Mammary epithelial cell (primary cell): ENCODE data around the gene PLD6.

Experiments
- CTCF ChIP-seq, 2 donors: IDR thresholded peaks in 1 of 2; conservative IDR thresholded peaks in 1 of 2; 2 replicates each; pipeline ENCODE4 v1.5.1; 2011 to 2012; ENCODE audit warnings: inconsistent platforms in 2 of 2, low read length in 2 of 2, mild to moderate bottlenecking in 2 of 2, control low read depth in 1 of 2, low read depth in 1 of 2; ENCODE audit not compliant: insufficient read depth in 1 of 2; ENCODE audit errors: extremely low read depth in 1 of 2
- EZH2 ChIP-seq: IDR thresholded peaks from 2 replicates; pipeline ENCODE4 v1.6.1; 2012; ENCODE audit warnings: low read length, inconsistent platforms, borderline replicate concordance

- no peak for TF ChIP-seq CTCF (conservative IDR thresholded peaks at IDR 0.05 in 1 of 2, IDR thresholded peaks at IDR 0.05 in 1 of 2; ENCODE audit: extremely low read depth in 1 of 2, insufficient read depth in 1 of 2, low read depth in 1 of 2, low read length in 2 of 2)
- TF ChIP-seq EZH2 = no peak
These were observed 31.1 kb upstream of the PLD6 start, which contains the start of gene FLCN for GRCh38 chr17:17237026-17237799.
